ENCODE results near the gene HCST. TPM values are rescaled to one million over a fixed set of nuclear protein-coding genes. Genes with fewer than 3 reads are reported as not detected.
A peak's percentile ranks its signal among the peaks of the same experiment; 100 is the strongest.
"Not testable (repeated sequence)": the region's sequence is repeated elsewhere in the genome, so short reads cannot be mapped to it uniquely, and the experiment has no call there.

The HCST gene
- polyA plus RNA-seq, 4 donors: 3.0 to 4.5 (median 3.4) TPM

- DNase-seq (ENCODE audit: low read depth in 4 of 4, low spot score in 2 of 4): no peak
Observed at GRCh38 chr19:35903550-35904179, 1.3 kb downstream of the HCST start.

GRCh38 chr19:35904311-35905068 lies 2.2 kb downstream of the HCST start:
- no peak for DNase-seq (ENCODE audit: low read depth in 4 of 4, low spot score in 2 of 4)

GRCh38 chr19:35905178-35905727 lies 2.9 kb downstream of the HCST start:
- DNase-seq (ENCODE audit: low read depth in 4 of 4, low spot score in 2 of 4): no peak

- DNase-seq (ENCODE audit: low read depth in 4 of 4, low spot score in 2 of 4): no peak
Observed at GRCh38 chr19:35907377-35907745, 5.0 kb downstream of the HCST start.

- DNase-seq (ENCODE audit: low read depth in 4 of 4, low spot score in 2 of 4): no peak
Observed at GRCh38 chr19:35908010-35908441, 5.7 kb downstream of the HCST start, which contains the start of gene TYROBP. Gene TYROBP (minus strand): TSS chr19:35908295. CDS start chr19:35908228, 67 bp downstream.

GRCh38 chr19:35908973-35909683 lies 6.8 kb downstream of the HCST start:
- DNase-seq (ENCODE audit: low read depth in 4 of 4, low spot score in 2 of 4): no peak

GRCh38 chr19:35909684-35910035 lies 7.3 kb downstream of the HCST start:
- no peak for DNase-seq (ENCODE audit: low read depth in 4 of 4, low spot score in 2 of 4)

GRCh38 chr19:35910355-35910754 lies 8.0 kb downstream of the HCST start:
- not testable (repeated sequence) for DNase-seq (ENCODE audit: low read depth in 4 of 4, low spot score in 2 of 4)

- DNase-seq (ENCODE audit: low read depth in 4 of 4, low spot score in 2 of 4): no peak
Observed at GRCh38 chr19:35911173-35911572, 8.8 kb downstream of the HCST start.

GRCh38 chr19:35911790-35912189 lies 9.5 kb downstream of the HCST start:
- no peak for DNase-seq (ENCODE audit: low read depth in 4 of 4, low spot score in 2 of 4)

- DNase-seq (ENCODE audit: low read depth in 4 of 4, low spot score in 2 of 4): no peak
Observed at GRCh38 chr19:35913589-35913988, 11.3 kb downstream of the HCST start.

- DNase-seq (ENCODE audit: low read depth in 4 of 4, low spot score in 2 of 4): no peak
Observed at GRCh38 chr19:35915443-35915842, 13.1 kb downstream of the HCST start.

- no peak for DNase-seq (ENCODE audit: low read depth in 4 of 4, low spot score in 2 of 4)
Observed at GRCh38 chr19:35919306-35919705, 17.0 kb downstream of the HCST start.

GRCh38 chr19:35921012-35921411 lies 18.7 kb downstream of the HCST start:
- no peak for DNase-seq (ENCODE audit: low read depth in 4 of 4, low spot score in 2 of 4)

GRCh38 chr19:35925501-35925900 lies 23.2 kb downstream of the HCST start:
- DNase-seq (ENCODE audit: low read depth in 4 of 4, low spot score in 2 of 4): no peak

GRCh38 chr19:35928507-35928906 lies 26.2 kb downstream of the HCST start:
- no peak for DNase-seq (ENCODE audit: low read depth in 4 of 4, low spot score in 2 of 4)

GRCh38 chr19:35929876-35930275 lies 27.5 kb downstream of the HCST start:
- DNase-seq (ENCODE audit: low read depth in 4 of 4, low spot score in 2 of 4): no peak

- peak; percentile 94 to 99 (median 98) for DNase-seq (ENCODE audit: low read depth in 4 of 4, low spot score in 2 of 4)
Observed at GRCh38 chr19:35931161-35931873, 29.0 kb downstream of the HCST start.

- DNase-seq (ENCODE audit: low read depth in 4 of 4, low spot score in 2 of 4): no peak
Observed at GRCh38 chr19:35931874-35932202, 29.5 kb downstream of the HCST start.

- no peak for DNase-seq (ENCODE audit: low read depth in 4 of 4, low spot score in 2 of 4)
Observed at GRCh38 chr19:35932291-35932936, 30.1 kb downstream of the HCST start.
